ENCODE measurements around the gene PAM.

GRCh38 chr5:102800427-102800826 lies 45.3 kb downstream of the PAM start:
- no peak for TF ChIP-seq POLR2A (IDR thresholded peaks at IDR 0.05)
- TF ChIP-seq, protein P1, sequence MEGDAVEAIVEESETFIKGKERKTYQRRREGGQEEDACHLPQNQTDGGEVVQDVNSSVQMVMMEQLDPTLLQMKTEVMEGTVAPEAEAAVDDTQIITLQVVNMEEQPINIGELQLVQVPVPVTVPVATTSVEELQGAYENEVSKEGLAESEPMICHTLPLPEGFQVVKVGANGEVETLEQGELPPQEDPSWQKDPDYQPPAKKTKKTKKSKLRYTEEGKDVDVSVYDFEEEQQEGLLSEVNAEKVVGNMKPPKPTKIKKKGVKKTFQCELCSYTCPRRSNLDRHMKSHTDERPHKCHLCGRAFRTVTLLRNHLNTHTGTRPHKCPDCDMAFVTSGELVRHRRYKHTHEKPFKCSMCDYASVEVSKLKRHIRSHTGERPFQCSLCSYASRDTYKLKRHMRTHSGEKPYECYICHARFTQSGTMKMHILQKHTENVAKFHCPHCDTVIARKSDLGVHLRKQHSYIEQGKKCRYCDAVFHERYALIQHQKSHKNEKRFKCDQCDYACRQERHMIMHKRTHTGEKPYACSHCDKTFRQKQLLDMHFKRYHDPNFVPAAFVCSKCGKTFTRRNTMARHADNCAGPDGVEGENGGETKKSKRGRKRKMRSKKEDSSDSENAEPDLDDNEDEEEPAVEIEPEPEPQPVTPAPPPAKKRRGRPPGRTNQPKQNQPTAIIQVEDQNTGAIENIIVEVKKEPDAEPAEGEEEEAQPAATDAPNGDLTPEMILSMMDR (IDR thresholded peaks at IDR 0.05 in 4 of 5, conservative IDR thresholded peaks at IDR 0.05 in 1 of 5): no peak
